ENCODE measurements around the gene UGT1A3. TPM values are rescaled to one million over a fixed set of nuclear protein-coding genes. Genes with fewer than 3 reads are reported as not detected.

Gene UGT1A3
- total and polyA plus RNA-seq, 4 donors = 7.0 to 61.6 (median 18.2) TPM; not detected in 1

GRCh38 chr2:233821709-233822100 lies 92.9 kb downstream of the UGT1A3 start:
- Histone ChIP-seq H3K4me1 (ENCODE audit: control insufficient read depth in 4 of 4, insufficient read depth in 4 of 4, low read length in 3 of 4) (peaks cover 6 to 38% (median 24%) of the 10 kb centered on the region in 4 donors), H3K27me3 (ENCODE audit: control insufficient read depth in 4 of 4, insufficient read depth in 4 of 4, low read length in 3 of 4) (no peaks in the 10 kb centered on the region), H3K9ac (ENCODE audit: low read depth in 1 of 2, low read length in 2 of 2) (no peak overlapping the region), H3K36me3 (ENCODE audit: control insufficient read depth in 4 of 4, insufficient read depth in 3 of 4, low read depth in 1 of 4, low read length in 3 of 4) (no peaks in the 10 kb centered on the region), H3K27ac (ENCODE audit: low read depth in 1 of 2, low read length in 2 of 2) (peak overlapping the region; percentile 87 to 88), H3K4me3 (ENCODE audit: low read depth in 1 of 3, low read length in 3 of 3) (no peak overlapping the region), H3K9me3 (ENCODE audit: control insufficient read depth in 4 of 4, low read length in 3 of 4) (no peaks in the 10 kb centered on the region)
- 88% methylated on average over 8 of the region's 8 CpGs for WGBS
- DNase-seq (ENCODE audit: low spot score) = no peak
- no peak for TF ChIP-seq REST (IDR thresholded peaks at IDR 0.05)
- no peak for TF ChIP-seq SP1 (IDR thresholded peaks at IDR 0.05)
- TF ChIP-seq MAX (IDR thresholded peaks at IDR 0.05) = no peak
- TF ChIP-seq HNF4G (IDR thresholded peaks at IDR 0.05) = no peak
- TF ChIP-seq ATF3 (IDR thresholded peaks at IDR 0.05) = no peak

GRCh38 chr2:233822101-233822771 lies 93.4 kb downstream of the UGT1A3 start:
- 64% methylated on average over 21 of the region's 21 CpGs for WGBS
- no peak for DNase-seq (ENCODE audit: low spot score)

More at GRCh38 chr2:233822101-233822771, 93.4 kb downstream of the UGT1A3 start:
- H3K36me3 ChIP-seq (ENCODE audit: control insufficient read depth in 4 of 4, insufficient read depth in 3 of 4, low read depth in 1 of 4, low read length in 3 of 4) = no peaks in the 10 kb centered on the region
- H3K9ac ChIP-seq (ENCODE audit: low read depth in 1 of 2, low read length in 2 of 2) = peak overlapping the region; percentile 32 to 68
- TF ChIP-seq ZBTB33 (IDR thresholded peaks at IDR 0.05) (no peak), GABPA (IDR thresholded peaks at IDR 0.05 in 1 of 2, conservative IDR thresholded peaks at IDR 0.05 in 1 of 2) (no peak), MAX (IDR thresholded peaks at IDR 0.05) (no peak), RXRA (IDR thresholded peaks at IDR 0.05) (peak in 1 of 2 donors; percentile 71), RAD21 (IDR thresholded peaks at IDR 0.05) (no peak), ATF3 (IDR thresholded peaks at IDR 0.05) (no peak), NR2F2 (IDR thresholded peaks at IDR 0.05) (no peak), HNF4A (conservative IDR thresholded peaks at IDR 0.05) (peak in 1 of 2 donors; percentile 63)
- H3K27me3 ChIP-seq (ENCODE audit: control insufficient read depth in 4 of 4, insufficient read depth in 4 of 4, low read length in 3 of 4) = no peaks in the 10 kb centered on the region
- H3K9me3 ChIP-seq (ENCODE audit: control insufficient read depth in 4 of 4, low read length in 3 of 4) = no peaks in the 10 kb centered on the region
- peaks cover 6 to 38% (median 24%) of the 10 kb centered on the region in 4 donors for H3K4me1 ChIP-seq (ENCODE audit: control insufficient read depth in 4 of 4, insufficient read depth in 4 of 4, low read length in 3 of 4)
- peak overlapping the region in 1 of 3 donors; percentile 38 for H3K4me3 ChIP-seq (ENCODE audit: low read depth in 1 of 3, low read length in 3 of 3)
- H3K27ac ChIP-seq (ENCODE audit: low read depth in 1 of 2, low read length in 2 of 2) = peak overlapping the region; percentile 87 to 88

Other genes starting within 250 kb of the UGT1A3 start
- 10 to 100 TPM; 12.0 to 29.0 TPM for gene USP40, start 162.3 kb upstream of the UGT1A3 start, total RNA-seq
- gene USP40, start 162.3 kb upstream of the UGT1A3 start, polyA plus RNA-seq = 10 to 100 TPM; 13.7 to 20.4 TPM
- under 1 TPM in 1 of 2 donors, not detected in 1; 0.17 TPM for gene UGT1A8, start 111.4 kb upstream of the UGT1A3 start, total RNA-seq
- gene UGT1A8, start 111.4 kb upstream of the UGT1A3 start, polyA plus RNA-seq = under 1 TPM; 0.48 to 0.51 TPM
- gene UGT1A10, start 92.6 kb upstream of the UGT1A3 start, total RNA-seq = under 1 TPM in 1 of 2 donors, not detected in 1; 0.08 TPM
- under 1 TPM in 1 of 2 donors, not detected in 1; 0.08 TPM for gene UGT1A10, start 92.6 kb upstream of the UGT1A3 start, polyA plus RNA-seq
- 10 to 100 TPM in 1 of 2 donors, not detected in 1; 14.3 TPM for gene UGT1A9, start 57.1 kb upstream of the UGT1A3 start, total RNA-seq
- 10 to 100 TPM; 23.8 to 62.3 TPM for gene UGT1A9, start 57.1 kb upstream of the UGT1A3 start, polyA plus RNA-seq
- 1 to 10 TPM in 1 of 2 donors, not detected in 1; 2.2 TPM for gene UGT1A7, start 47.1 kb upstream of the UGT1A3 start, total RNA-seq
- under 1 TPM; 0.02 to 0.38 TPM for gene UGT1A7, start 47.1 kb upstream of the UGT1A3 start, polyA plus RNA-seq
- 10 to 100 TPM in 1 of 2 donors, not detected in 1; 46.5 TPM for gene UGT1A6, start 36.2 kb upstream of the UGT1A3 start, total RNA-seq
- gene UGT1A6, start 36.2 kb upstream of the UGT1A3 start, polyA plus RNA-seq = 100 to 1,000 TPM in 1 of 2 donors, 10 to 100 TPM in 1; 33.4 to 103 TPM
- 1 to 10 TPM in 1 of 2 donors, not detected in 1; 1.6 TPM for gene UGT1A5, start 16.1 kb upstream of the UGT1A3 start, total RNA-seq
- gene UGT1A5, start 16.1 kb upstream of the UGT1A3 start, polyA plus RNA-seq = 1 to 10 TPM in 1 of 2 donors, under 1 TPM in 1; 0.14 to 1.8 TPM
- gene UGT1A4, start 10.3 kb upstream of the UGT1A3 start, total RNA-seq = 100 to 1,000 TPM in 1 of 2 donors, not detected in 1; 136 TPM
- 100 to 1,000 TPM; 103 to 446 TPM for gene UGT1A4, start 10.3 kb upstream of the UGT1A3 start, polyA plus RNA-seq
- 100 to 1,000 TPM in 1 of 2 donors, not detected in 1; 145 TPM for gene UGT1A1, start 31.2 kb downstream of the UGT1A3 start, total RNA-seq
- gene UGT1A1, start 31.2 kb downstream of the UGT1A3 start, polyA plus RNA-seq = 100 to 1,000 TPM; 288 to 386 TPM
- gene MROH2A, start 49.3 kb downstream of the UGT1A3 start, total RNA-seq = under 1 TPM in 1 of 2 donors, not detected in 1; 0.08 TPM
- gene MROH2A, start 49.3 kb downstream of the UGT1A3 start, polyA plus RNA-seq = under 1 TPM; 0.09 to 0.28 TPM
- gene HJURP, start 125.5 kb downstream of the UGT1A3 start, total RNA-seq = 10 to 100 TPM in 1 of 2 donors, under 1 TPM in 1; 0.08 to 32.9 TPM
- 1 to 10 TPM in 1 of 2 donors, under 1 TPM in 1; 0.94 to 1.9 TPM for gene HJURP, start 125.5 kb downstream of the UGT1A3 start, polyA plus RNA-seq
- 10 to 100 TPM in 1 of 2 donors, 1 to 10 TPM in 1; 1.1 to 79.2 TPM for gene TRPM8, start 188.3 kb downstream of the UGT1A3 start, total RNA-seq
- gene TRPM8, start 188.3 kb downstream of the UGT1A3 start, polyA plus RNA-seq = 10 to 100 TPM; 19.8 to 46.5 TPM

Data from liver (tissue), 9 donors.